ENCODE results near the gene CTSZ.
"Not testable (repeated sequence)": the region's sequence is repeated elsewhere in the genome, so short reads cannot be mapped to it uniquely, and the experiment has no call there.

CTSZ gene

DNA sequence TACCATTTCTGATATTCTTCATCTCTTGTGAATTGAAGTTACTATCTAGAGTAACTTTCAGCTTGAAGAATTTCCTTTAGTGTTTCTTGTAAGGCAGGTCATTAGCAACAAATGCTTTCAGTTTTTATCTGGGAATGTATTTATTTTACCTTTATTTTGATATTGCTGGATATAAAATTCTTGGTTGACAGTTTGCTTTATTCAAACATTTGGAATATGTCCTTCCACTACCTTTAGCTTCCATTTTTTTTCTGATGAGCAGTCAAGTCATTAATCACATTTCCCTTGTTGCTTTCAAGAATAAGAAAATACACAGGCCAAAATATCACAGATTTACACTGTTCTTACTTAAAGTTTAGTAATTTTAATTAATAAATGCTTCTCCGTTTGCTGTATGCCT, 31.7 kb downstream of the CTSZ start:
- DNase-seq, result no peak

DNA sequence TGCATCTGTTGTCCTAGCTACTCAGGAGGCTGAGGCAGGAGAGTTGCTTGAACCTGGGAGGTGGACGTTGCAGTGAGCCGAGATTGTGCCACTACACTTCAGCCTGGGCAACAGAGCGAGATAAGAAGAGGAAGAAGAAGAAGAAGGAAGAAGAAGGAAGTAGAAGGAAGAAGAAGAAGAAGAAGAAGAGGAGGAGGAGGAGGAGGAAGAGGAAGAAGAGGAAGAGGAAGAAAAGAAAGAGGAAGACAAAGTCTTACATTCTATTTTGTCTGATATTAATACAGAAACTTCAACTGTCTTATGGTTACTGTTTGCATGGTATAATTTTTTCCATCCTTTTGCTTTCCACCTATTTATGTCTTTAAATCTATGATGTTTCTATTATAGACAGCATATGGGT, 33.2 kb downstream of the CTSZ start:
- no peak for DNase-seq

- DNase-seq, result no peak
Measured at GRCh38 chr20:58973179-58973578, 33.9 kb downstream of the CTSZ start.

DNA sequence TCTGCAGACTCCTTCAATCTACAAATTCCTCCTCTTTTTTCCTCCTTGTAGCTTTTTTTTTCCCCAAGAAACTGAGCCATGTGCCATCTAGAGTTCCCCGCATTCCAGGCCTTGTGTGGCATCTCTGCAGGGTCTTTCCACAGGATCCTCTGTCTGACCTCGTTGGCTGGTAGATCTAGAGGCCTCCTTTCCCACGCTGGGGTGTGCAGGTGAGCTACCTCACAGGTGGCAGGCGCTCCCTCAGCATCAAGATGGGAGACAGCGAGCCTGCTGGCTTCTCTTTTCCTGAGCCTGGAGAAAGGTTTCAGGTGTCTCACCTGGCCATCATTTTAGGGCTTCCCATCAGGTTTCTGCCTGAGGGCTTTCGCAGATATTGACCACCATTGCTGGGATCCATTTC, 35.6 kb downstream of the CTSZ start:
- DNase-seq, result no peak

GRCh38 chr20:58970146-58970545, 36.9 kb downstream of the CTSZ start:
- no peak for DNase-seq

GRCh38 chr20:58969439-58969838, 37.6 kb downstream of the CTSZ start:
- DNase-seq, result no peak

DNA sequence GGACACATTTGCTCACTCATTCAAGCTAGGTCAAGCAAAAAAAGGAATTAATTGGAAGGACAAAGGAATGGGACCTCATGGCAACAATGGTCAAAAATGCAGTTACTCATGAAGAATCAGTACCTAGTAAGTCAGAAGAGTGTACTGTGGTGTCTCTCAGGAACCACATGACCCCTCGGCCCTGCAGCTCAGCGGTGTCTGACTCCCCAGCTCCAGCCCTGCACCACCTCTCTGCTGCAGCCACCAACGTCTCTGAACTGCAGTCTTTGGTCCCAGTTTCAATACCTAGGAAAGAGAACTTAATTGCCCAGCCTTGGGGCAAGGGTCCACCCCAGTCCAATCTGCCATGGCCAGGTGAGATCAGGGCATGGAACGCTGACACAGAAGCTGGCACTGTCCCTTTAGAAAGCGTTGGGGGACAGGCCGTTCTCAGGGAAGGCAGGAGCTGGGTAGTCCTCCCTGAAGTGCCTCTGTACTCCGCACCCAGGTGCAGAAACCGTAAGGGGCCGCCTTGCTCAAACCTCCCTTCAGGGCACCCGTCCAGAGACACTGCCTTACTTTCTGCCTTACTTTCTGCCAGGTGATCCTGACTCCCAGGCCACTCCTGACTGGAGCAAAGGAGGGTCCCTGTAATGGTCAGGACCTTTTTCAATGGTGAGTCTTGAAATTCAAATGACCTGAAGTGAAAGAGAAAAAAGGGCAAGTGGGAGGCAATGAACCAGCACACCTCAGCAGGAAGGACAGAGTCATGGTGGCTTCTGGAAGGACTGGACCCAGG, 39.2 kb downstream of the CTSZ start:
- no peak for DNase-seq

DNA sequence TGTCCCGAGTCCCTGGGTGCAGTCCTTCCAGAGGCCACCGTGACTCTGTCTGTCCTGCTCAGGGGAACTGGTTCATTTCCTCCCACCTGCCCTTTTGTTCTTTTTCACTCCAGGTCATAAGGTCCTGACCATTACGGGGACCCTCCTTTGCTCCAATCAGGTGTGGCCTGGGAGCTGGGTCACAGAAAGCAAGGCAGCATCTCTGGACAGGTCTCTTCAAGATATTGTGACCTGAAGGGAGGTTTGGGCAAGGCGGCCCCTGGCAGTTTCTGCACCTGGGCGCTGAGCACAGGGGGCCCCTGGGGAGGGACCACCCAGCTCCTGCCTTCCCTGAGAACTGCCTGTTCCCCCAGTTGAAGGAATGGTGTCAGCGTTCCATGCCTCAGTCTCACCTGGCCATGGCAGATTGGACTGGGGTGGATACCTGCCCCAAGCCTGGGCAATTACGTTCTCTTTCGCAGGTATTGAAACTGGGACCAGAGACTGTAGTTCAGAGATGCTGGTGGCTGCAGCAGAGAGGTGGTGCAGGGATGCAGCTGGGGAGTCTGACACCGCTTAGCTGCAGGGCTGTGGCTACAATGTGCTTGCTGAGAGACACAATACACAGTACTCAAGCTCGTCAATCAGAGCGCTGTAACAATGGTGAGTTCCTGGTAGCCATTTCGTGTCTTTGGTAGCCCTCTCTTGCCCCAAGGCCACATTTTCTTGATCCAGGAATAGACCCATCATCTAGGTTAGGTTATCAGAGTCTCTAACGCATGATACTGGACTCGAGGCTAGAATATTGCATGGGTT, 41.6 kb downstream of the CTSZ start:
- no peak for DNase-seq

DNA sequence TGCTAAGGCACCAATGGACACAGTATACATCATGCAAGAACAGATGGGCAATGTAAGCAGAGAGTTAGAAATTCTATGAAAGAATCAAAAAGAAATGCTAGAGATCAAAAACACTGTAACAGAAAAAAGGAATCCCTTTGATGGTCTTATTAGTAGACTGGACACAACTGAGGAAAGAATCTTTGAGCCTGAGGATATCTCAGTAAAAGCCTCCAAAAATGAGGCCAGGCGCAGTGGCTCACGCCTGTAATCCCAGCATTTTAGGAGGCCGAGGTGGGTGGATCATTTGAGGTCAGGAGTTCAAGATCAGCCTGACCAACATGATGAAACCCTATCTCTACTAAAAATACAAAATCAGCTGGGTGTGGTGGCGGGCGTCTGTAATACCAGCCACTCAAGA, 43.1 kb downstream of the CTSZ start:
- not testable (repeated sequence) for DNase-seq

DNA sequence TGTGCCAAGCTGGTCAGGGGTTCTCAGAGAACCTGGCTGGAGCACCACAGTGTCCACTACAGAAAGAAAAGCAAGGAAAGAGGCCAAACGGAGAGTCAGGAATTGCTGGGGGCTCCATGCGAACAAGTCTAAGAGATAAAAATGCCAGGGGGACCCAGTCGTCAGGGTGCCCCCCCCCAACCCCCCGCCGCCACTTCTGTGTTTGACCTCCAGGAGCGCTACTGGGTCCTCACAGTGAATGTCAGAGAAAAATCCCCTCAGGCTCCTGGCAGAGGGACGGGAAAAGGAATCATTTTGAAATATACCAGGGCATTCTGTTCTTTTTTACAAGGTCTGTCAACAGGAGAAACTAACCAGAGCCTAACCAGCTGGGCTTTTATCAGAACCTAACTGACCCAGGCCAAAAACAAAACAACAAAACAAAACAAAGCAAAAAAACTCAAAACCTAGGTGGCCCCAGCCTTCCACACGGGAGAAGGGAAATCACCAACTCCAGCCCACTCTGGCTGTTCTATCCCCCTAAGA, 43.9 kb downstream of the CTSZ start:
- DNase-seq, result no peak

DNA sequence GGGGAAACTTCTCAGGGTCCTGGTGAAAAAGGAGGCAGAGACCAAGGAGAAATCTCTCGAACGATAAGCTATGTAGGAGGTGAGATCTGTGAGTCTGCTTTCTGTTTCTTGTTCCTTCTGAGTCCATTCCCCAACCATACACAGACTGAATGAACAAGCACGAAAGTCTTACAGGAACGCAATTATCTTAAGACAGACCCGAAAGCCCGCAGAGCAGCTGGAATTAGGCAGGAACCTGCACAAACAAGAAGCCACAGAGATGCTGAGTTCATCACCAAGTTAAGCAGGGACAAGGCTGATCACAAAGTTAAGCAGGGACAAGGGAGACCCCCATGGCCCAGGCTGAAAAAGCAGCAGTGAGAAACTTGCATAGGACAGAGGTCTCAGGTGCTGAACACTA, 47.4 kb downstream of the CTSZ start:
- no peak for DNase-seq

DNA sequence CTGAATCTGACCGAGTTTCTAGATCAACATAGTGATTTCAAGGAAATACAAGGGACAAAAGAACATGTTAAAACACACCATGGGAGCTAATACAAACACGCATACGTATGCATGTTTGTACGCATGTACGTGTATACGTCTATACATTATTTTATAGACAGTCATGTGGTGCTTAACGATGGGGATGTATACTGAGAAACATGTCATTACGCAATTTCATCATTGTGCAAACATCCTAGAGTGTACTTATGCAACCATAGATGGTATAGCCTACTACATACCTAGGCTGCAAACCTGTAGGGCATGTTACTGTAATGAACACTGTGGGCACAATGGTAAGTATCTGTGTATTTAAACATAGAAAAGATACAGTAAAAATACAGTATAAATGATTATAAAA, 51.0 kb downstream of the CTSZ start:
- no peak for DNase-seq

DNA sequence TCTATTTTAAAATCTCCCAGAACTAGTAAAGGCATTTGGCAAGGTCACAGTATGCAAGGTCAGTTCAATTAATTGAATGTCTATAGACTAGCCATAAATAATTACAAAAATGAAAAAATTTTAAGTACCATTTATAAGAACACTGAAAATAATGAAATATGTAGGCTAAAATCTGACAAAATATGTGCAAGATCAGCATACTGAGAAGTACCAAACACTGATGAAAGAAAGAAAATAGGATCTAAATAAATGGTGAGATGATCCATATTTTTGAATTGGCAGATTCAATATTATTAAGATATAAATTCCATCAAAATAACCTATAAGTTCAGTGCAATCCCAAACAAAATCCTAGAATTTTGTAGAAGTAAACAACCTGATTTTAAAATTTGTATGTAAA, 54.0 kb downstream of the CTSZ start:
- no peak for DNase-seq

DNA sequence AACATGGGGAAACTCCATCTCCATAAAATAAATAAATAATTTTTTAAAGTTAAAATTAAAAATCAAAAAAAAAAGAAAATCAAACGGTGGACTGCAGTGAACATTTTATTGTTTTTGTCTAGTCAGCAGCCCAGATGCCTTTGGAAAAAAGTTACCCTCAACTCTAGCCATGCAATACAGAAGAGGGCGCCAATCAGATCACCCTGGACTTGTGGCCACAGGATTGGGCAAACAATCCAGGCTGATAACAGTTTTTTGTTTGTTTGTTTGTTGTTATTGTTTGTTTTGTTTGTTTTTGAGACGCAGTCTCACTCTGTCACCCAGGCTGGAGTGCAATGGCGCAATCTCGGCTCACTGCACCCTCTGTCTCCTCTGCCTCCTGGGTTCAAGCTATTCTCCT, 56.5 kb downstream of the CTSZ start:
- DNase-seq, result no peak

DNA sequence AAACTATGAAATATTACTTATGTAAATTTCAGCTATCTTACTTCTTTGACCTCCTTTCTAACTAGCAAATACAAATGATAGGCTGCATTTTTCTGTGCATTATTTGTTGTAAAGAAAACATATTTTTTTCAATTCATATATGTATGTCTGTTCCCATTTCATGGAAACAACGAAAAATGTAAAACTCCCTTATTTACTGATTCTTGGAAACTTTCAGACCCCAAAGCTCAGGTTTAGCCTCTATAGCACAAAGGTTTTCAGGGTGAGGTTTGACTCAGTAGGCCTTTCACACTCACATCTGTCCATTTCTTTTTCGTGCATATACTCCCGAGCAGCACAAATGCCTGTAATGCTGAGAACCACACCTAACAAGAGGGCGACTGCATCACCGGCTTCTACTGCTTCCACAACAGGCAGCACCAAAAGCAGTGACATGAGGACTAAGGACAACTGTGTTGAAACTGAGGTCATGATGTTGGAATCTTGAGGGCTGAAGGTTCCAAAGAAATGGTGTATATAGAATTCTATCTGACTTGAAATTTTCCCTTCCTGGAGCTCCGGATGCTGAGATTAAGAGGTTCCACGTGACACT, 59.2 kb downstream of the CTSZ start:
- DNase-seq, result not testable (repeated sequence)

- DNase-seq, result no peak
Measured at GRCh38 chr20:58945965-58946631, 61.0 kb downstream of the CTSZ start.

Data from activated effector memory CD4-positive, alpha-beta T cell treated with Interleukin-2 at 50 U/mL for 16 hours (primary cell).